ENCODE measurements around the gene TSTD1.
A peak's percentile ranks its signal among the peaks of the same experiment; 100 is the strongest.
"Not testable (repeated sequence)": the region's sequence is repeated elsewhere in the genome, so short reads cannot be mapped to it uniquely, and the experiment has no call there.

Gene TSTD1

GRCh38 chr1:161033751-161034150 is 5.0 kb downstream of the TSTD1 start:
- no peak for DNase-seq

GRCh38 chr1:161032409-161032808 is 6.4 kb downstream of the TSTD1 start:
- DNase-seq: no peak

- DNase-seq: no peak
These were observed 6.9 kb downstream of the TSTD1 start for GRCh38 chr1:161031874-161032273.

GRCh38 chr1:161029466-161029865 is 9.3 kb downstream of the TSTD1 start:
- not testable (repeated sequence) for DNase-seq

GRCh38 chr1:161026954-161027353 is 11.8 kb downstream of the TSTD1 start:
- DNase-seq: not testable (repeated sequence)

- DNase-seq: not testable (repeated sequence)
These were observed 16.3 kb downstream of the TSTD1 start for GRCh38 chr1:161022432-161022831.

- DNase-seq: no peak
These were observed 16.8 kb downstream of the TSTD1 start for GRCh38 chr1:161021970-161022353.

- peak; percentile 80 for DNase-seq
These were observed 17.4 kb downstream of the TSTD1 start for GRCh38 chr1:161021165-161021969.

- DNase-seq: no peak
These were observed 18.1 kb downstream of the TSTD1 start, which contains the start of gene F11R for GRCh38 chr1:161020509-161021164. TSS of gene F11R (minus strand) at chr1:161021152. CDS start at chr1:161021073, 79 bp downstream.

- no peak for DNase-seq
These were observed 18.8 kb downstream of the TSTD1 start for GRCh38 chr1:161019751-161020495.

- not testable (repeated sequence) for DNase-seq
These were observed 19.6 kb downstream of the TSTD1 start for GRCh38 chr1:161019111-161019660.

GRCh38 chr1:161018631-161018930 is 20.2 kb downstream of the TSTD1 start:
- DNase-seq: no peak

GRCh38 chr1:161017756-161018630 is 20.8 kb downstream of the TSTD1 start:
- DNase-seq: no peak

GRCh38 chr1:161017181-161017580 is 21.6 kb downstream of the TSTD1 start:
- not testable (repeated sequence) for DNase-seq

- DNase-seq: not testable (repeated sequence)
These were observed 22.1 kb downstream of the TSTD1 start for GRCh38 chr1:161016683-161017082.

- DNase-seq: no peak
These were observed 25.1 kb downstream of the TSTD1 start for GRCh38 chr1:161013488-161014230.

GRCh38 chr1:161013131-161013487 is 25.7 kb downstream of the TSTD1 start:
- no peak for DNase-seq

GRCh38 chr1:161012420-161012819 is 26.3 kb downstream of the TSTD1 start:
- DNase-seq: no peak

- no peak for DNase-seq
These were observed 29.1 kb downstream of the TSTD1 start for GRCh38 chr1:161009602-161010211.

- no peak for DNase-seq
These were observed 29.8 kb downstream of the TSTD1 start for GRCh38 chr1:161008869-161009510.

GRCh38 chr1:161007369-161007768 is 31.4 kb downstream of the TSTD1 start:
- DNase-seq: no peak

Data from NCI-H1417 treated with DMSO at 0.1 percent for 48 hours (cell line).